ENCODE results near the gene LRP10. TPM values are rescaled to one million over a fixed set of nuclear protein-coding genes. Genes with fewer than 3 reads are reported as not detected.
A peak's percentile ranks its signal among the peaks of the same experiment; 100 is the strongest.

Gene LRP10
- total RNA-seq, 1 experiment from 2014 or later, result 78.3 TPM

DNA sequence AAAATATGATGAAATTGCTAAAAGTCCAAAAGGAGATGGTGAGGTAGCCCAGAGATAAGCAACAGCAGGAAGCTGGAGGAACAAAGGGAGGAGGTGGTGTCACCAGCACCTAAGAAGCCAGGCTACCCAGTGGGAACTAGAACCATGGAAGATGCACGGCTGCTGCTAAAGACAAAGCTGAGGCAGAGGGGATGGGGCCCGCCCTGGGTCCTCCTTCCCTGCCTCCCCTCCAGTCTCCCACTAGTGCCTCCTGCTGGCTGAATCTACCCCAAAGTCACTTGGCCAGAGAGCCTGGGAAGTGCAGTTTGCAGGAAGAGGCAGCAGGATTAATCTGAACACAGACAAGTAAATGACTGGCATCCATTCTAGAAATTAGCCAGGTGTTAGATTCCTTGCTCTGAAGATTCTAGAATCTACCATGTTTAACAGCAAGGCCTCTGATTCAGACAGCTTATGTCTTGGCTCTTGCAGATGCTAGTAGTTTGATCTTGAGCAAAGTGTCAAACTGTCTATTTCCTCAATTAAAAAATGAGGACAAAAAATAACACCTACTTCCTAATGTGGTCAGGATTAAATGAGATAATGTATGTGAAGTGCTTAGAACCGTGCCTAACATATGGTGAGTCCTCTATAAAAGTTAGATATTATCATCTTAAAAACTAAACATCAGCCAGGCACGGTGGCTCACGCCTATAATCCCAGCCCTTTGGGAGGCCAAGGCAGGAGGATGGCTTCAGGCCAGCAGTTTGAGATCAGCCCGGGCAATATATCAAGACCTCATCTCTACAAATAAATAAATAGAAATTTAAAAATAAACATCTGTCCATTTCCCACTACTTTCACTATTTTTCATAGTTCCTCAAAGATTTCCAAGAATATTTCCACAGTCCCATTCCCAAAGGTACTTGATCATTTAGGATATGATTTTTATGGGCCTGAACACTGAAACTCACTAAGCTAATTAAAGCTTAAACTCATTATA is 5.8 kb upstream of the LRP10 start:
- intact Hi-C loops (cut with micrococcal nuclease; ENCODE audit: unreplicated experiment), result no loop called here
- ChIA-PET POLR2A (no interaction called here), CTCF (interaction anchor here (1.3 kb wide), 1 partner anchor 43 kb away, joined by 7 read pairs; no protein-coding TSS in a partner anchor)
- Histone ChIP-seq H3K4me3 (ENCODE audit: low read depth in 2 of 2, low read length in 2 of 2) (no peak overlapping the region), H3K27me3 (ENCODE audit: control insufficient read depth, insufficient read depth, low read length) (no peaks in the 10 kb centered on the region), H3K36me3 (ENCODE audit: control insufficient read depth, insufficient read depth, low read length) (no peaks in the 10 kb centered on the region), H3K27ac (ENCODE audit: low read length) (no peak overlapping the region), H3K9me3 (ENCODE audit: control insufficient read depth, insufficient read depth, low read depth, low read length) (no peaks in the 10 kb centered on the region), H3K4me1 (ENCODE audit: control insufficient read depth, insufficient read depth, low read length) (peaks cover 4% of the 10 kb centered on the region; the same call in 1 of the 2 replicates)
- ATAC-seq (no peak), DNase-seq (ENCODE audit: low read depth, low spot score) (no peak)
- in situ Hi-C loops (cut with HindIII; ENCODE audit: low pct_unique_long_range_greater_than_20kb, low sequenced_read_pairs), result no loop called here
- TF ChIP-seq, protein P1, sequence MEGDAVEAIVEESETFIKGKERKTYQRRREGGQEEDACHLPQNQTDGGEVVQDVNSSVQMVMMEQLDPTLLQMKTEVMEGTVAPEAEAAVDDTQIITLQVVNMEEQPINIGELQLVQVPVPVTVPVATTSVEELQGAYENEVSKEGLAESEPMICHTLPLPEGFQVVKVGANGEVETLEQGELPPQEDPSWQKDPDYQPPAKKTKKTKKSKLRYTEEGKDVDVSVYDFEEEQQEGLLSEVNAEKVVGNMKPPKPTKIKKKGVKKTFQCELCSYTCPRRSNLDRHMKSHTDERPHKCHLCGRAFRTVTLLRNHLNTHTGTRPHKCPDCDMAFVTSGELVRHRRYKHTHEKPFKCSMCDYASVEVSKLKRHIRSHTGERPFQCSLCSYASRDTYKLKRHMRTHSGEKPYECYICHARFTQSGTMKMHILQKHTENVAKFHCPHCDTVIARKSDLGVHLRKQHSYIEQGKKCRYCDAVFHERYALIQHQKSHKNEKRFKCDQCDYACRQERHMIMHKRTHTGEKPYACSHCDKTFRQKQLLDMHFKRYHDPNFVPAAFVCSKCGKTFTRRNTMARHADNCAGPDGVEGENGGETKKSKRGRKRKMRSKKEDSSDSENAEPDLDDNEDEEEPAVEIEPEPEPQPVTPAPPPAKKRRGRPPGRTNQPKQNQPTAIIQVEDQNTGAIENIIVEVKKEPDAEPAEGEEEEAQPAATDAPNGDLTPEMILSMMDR (IDR thresholded peaks at IDR 0.05), result peak; percentile 12; the same call in 1 of the 2 replicates
- TF ChIP-seq REST (IDR thresholded peaks at IDR 0.05; ENCODE audit: insufficient read depth in 1 of 2, low read depth in 2 of 2, low read length in 1 of 2), result no peak
- no TSS peak for BruUV-seq (replicated peaks)

- CTCF ChIA-PET, result interaction anchor here (1.3 kb wide), 1 partner anchor 44 kb away, joined by 7 read pairs; no protein-coding TSS in a partner anchor
- intact Hi-C loops (cut with micrococcal nuclease; ENCODE audit: unreplicated experiment), result no loop called here
- ATAC-seq, result no peak
These were observed 4.7 kb upstream of the LRP10 start for GRCh38 chr14:22866874-22867273.

More at GRCh38 chr14:22866874-22867273, 4.7 kb upstream of the LRP10 start:
- Histone ChIP-seq H3K36me3 (ENCODE audit: control insufficient read depth, insufficient read depth, low read length) (no peaks in the 10 kb centered on the region), H3K4me1 (ENCODE audit: control insufficient read depth, insufficient read depth, low read length) (peaks cover 8% of the 10 kb centered on the region; the same call in 1 of the 2 replicates), H3K4me3 (ENCODE audit: low read depth in 2 of 2, low read length in 2 of 2) (no peak overlapping the region), H3K9me3 (ENCODE audit: control insufficient read depth, insufficient read depth, low read depth, low read length) (no peaks in the 10 kb centered on the region), H3K27me3 (ENCODE audit: control insufficient read depth, insufficient read depth, low read length) (no peaks in the 10 kb centered on the region), H3K27ac (ENCODE audit: low read length) (no peak overlapping the region)
- TF ChIP-seq, protein P1 (IDR thresholded peaks at IDR 0.05), result no peak
- no peak for TF ChIP-seq SIN3A (IDR thresholded peaks at IDR 0.05; ENCODE audit: borderline replicate concordance, insufficient read depth, low read depth, low read length)
- TF ChIP-seq POLR2AphosphoS5 (IDR thresholded peaks at IDR 0.05; ENCODE audit: low read depth, low read length), result no peak
- TF ChIP-seq TCF7L2 (IDR thresholded peaks at IDR 0.05; ENCODE audit: low read depth, low read length), result no peak
- TF ChIP-seq REST (IDR thresholded peaks at IDR 0.05; ENCODE audit: insufficient read depth in 1 of 2, low read depth in 2 of 2, low read length in 1 of 2), result no peak
- no peak for DNase-seq (ENCODE audit: low read depth, low spot score)
- in situ Hi-C loops (cut with HindIII; ENCODE audit: low pct_unique_long_range_greater_than_20kb, low sequenced_read_pairs), result no loop called here
- POLR2A ChIA-PET, result no interaction called here
- BruUV-seq (replicated peaks), result no TSS peak

Data from Panc1 (cell line).